Liver (tissue), 9 donors: ENCODE data around the gene PLA2G5. TPM values are rescaled to one million over a fixed set of nuclear protein-coding genes. Genes with fewer than 3 reads are reported as not detected.

Source experiments
- DNase-seq: peaks from one replicate; pipeline ENCODE4 v3.0.0-alpha.2; 2017; ENCODE audit warnings: low spot score
- H3K27ac ChIP-seq, 2 donors: one replicate each; pipeline ENCODE4 v1.7.0; 2013; ENCODE audit warnings: inconsistent platforms in 2 of 2, low read length in 2 of 2, control low read depth in 1 of 2, low read depth in 1 of 2, mild to moderate bottlenecking in 1 of 2
- H3K27me3 ChIP-seq, 4 donors: one replicate each; pipeline versions ENCODE4 v1.6.1 to v1.7.0; 2013; ENCODE audit warnings: low read length in 3 of 4, inconsistent platforms in 1 of 4, mild to moderate bottlenecking in 1 of 4, moderate library complexity in 1 of 4; ENCODE audit not compliant: control insufficient read depth in 4 of 4, insufficient read depth in 4 of 4
- H3K36me3 ChIP-seq, 4 donors: one replicate each; pipeline versions ENCODE4 v1.6.1 to v1.7.0; 2013; ENCODE audit warnings: low read length in 3 of 4, mild to moderate bottlenecking in 3 of 4, low read depth in 1 of 4, moderate library complexity in 1 of 4; ENCODE audit not compliant: control insufficient read depth in 4 of 4, insufficient read depth in 3 of 4
- H3K4me1 ChIP-seq, 4 donors: one replicate each; pipeline versions ENCODE4 v1.6.1 to v1.7.0; 2013; ENCODE audit warnings: low read length in 3 of 4, mild to moderate bottlenecking in 3 of 4, moderate library complexity in 1 of 4; ENCODE audit not compliant: control insufficient read depth in 4 of 4, insufficient read depth in 4 of 4
- H3K4me3 ChIP-seq, 3 donors: one replicate each; pipeline versions ENCODE4 v1.6.1 to v1.7.0; 2013; ENCODE audit warnings: low read length in 3 of 3, control low read depth in 1 of 3, low read depth in 1 of 3, mild to moderate bottlenecking in 1 of 3
- H3K9ac ChIP-seq, 2 donors: one replicate each; pipeline ENCODE4 v1.7.0; 2013; ENCODE audit warnings: low read length in 2 of 2, mild to moderate bottlenecking in 2 of 2, moderate library complexity in 2 of 2, control low read depth in 1 of 2, low read depth in 1 of 2
- H3K9me3 ChIP-seq, 4 donors: one replicate each; pipeline versions ENCODE4 v1.6.1 to v1.7.0; 2013; ENCODE audit warnings: low read length in 3 of 4; ENCODE audit not compliant: control insufficient read depth in 4 of 4
- ATF3 ChIP-seq: IDR thresholded peaks from 2 replicates; pipeline ENCODE4 v1.6.1; 2016; ENCODE audit warnings: antibody characterized with exemption
- EGR1 ChIP-seq, 2 donors: IDR thresholded peaks; 2 replicates each; pipeline ENCODE4 v1.6.1; 2016 to 2018; ENCODE audit warnings: antibody characterized with exemption in 2 of 2, low read depth in 2 of 2
- FOXA1 ChIP-seq: IDR thresholded peaks from 2 replicates; pipeline ENCODE4 v1.6.1; 2016; ENCODE audit warnings: antibody characterized with exemption
- FOXA2 ChIP-seq: IDR thresholded peaks from 2 replicates; pipeline ENCODE4 v1.6.1; 2016; ENCODE audit warnings: antibody characterized with exemption
- GABPA ChIP-seq, 2 donors: IDR thresholded peaks in 1 of 2; conservative IDR thresholded peaks in 1 of 2; 2 replicates each; pipeline ENCODE4 v1.6.1; 2016; ENCODE audit warnings: antibody characterized with exemption in 2 of 2, mild to moderate bottlenecking in 1 of 2, moderate library complexity in 1 of 2
- HNF4A ChIP-seq, 2 donors: conservative IDR thresholded peaks; 2 replicates each; pipeline ENCODE4 v1.6.1; 2016; ENCODE audit warnings: antibody characterized with exemption in 2 of 2, mild to moderate bottlenecking in 2 of 2
- HNF4G ChIP-seq: IDR thresholded peaks from 2 replicates; pipeline ENCODE4 v1.6.1; 2016; ENCODE audit warnings: antibody characterized with exemption
- JUND ChIP-seq, 2 donors: IDR thresholded peaks; 2 replicates each; pipeline ENCODE4 v1.6.1; 2016; ENCODE audit warnings: antibody characterized with exemption in 2 of 2
- NR2F2 ChIP-seq: IDR thresholded peaks from 2 replicates; pipeline ENCODE4 v1.6.1; 2016; ENCODE audit warnings: antibody characterized with exemption
- RAD21 ChIP-seq, 2 donors: IDR thresholded peaks; 2 replicates each; pipeline ENCODE4 v1.6.1; 2016; ENCODE audit warnings: antibody characterized with exemption in 2 of 2, mild to moderate bottlenecking in 2 of 2
- REST ChIP-seq: IDR thresholded peaks from 2 replicates; pipeline ENCODE4 v1.6.1; 2016; ENCODE audit warnings: antibody characterized with exemption, mild to moderate bottlenecking
- RXRA ChIP-seq, 2 donors: IDR thresholded peaks; 2 replicates each; pipeline ENCODE4 v1.6.1; 2017 to 2018; ENCODE audit warnings: antibody characterized with exemption in 2 of 2, mild to moderate bottlenecking in 1 of 2
- SP1 ChIP-seq: IDR thresholded peaks from 2 replicates; pipeline ENCODE4 v1.6.1; 2018; ENCODE audit warnings: antibody characterized with exemption, mild to moderate bottlenecking
- TAF1 ChIP-seq: conservative IDR thresholded peaks from 2 replicates; pipeline ENCODE4 v1.6.1; 2016; ENCODE audit warnings: antibody characterized with exemption, mild to moderate bottlenecking
- YY1 ChIP-seq: IDR thresholded peaks from 2 replicates; pipeline ENCODE4 v1.6.1; 2016; ENCODE audit warnings: antibody characterized with exemption, mild to moderate bottlenecking
- ZBTB33 ChIP-seq: IDR thresholded peaks from 2 replicates; pipeline ENCODE4 v1.6.1; 2016; ENCODE audit warnings: antibody characterized with exemption
- WGBS: extraction: QIAGEN DNeasy Blood & Tissue Kit; methylation state at CpG from one replicate; pipeline ENCODE4 v1.1.7; 2013; 5-methylcytosine and 5-hydroxymethylcytosine counted together
- polyA plus RNA-seq, 2 donors: library from polyadenylated mRNA; stranded (reverse) in 1 of 2; unstranded in 1 of 2; fragments of 200-250 nt in 1 of 2; fragments of >200 nt in 1 of 2; fragmentation: Nextera tagmentation in 1 of 2; extraction: Ambion mirVana in 1 of 2; gene quantifications; one replicate each; pipeline versions ENCODE4 v1.2.1 to v1.2.3, GENCODE V29; 2013 to 2015
- total RNA-seq, 2 donors: library from RNA; depleted of rRNA; stranded (reverse); fragments of >200 nt; gene quantifications; one replicate each; pipeline ENCODE4 v1.2.3, GENCODE V29; 2014
- TF ChIP-seq, protein P1 (sequence below): fragments of 150-350 bp; IDR thresholded peaks from 2 replicates; pipeline ENCODE4 v1.5.1; 2017; ENCODE audit warnings: improper control_type of control experiment, low read depth, low read length; ENCODE audit not compliant: missing input control
- TF ChIP-seq, protein P2 (sequence below): IDR thresholded peaks from 2 replicates; pipeline ENCODE4 v1.6.1; 2016; ENCODE audit warnings: antibody characterized with exemption
- donor health status: healthy.
- donor health status: healthy.
- donor health status: healthy.
- donor health status: healthy.
- donor health status: healthy.

PLA2G5 gene, protein sequence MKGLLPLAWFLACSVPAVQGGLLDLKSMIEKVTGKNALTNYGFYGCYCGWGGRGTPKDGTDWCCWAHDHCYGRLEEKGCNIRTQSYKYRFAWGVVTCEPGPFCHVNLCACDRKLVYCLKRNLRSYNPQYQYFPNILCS
- total RNA-seq (1 to 10 TPM in 1 of 2 donors, not detected in 1; 2.0 TPM), polyA plus RNA-seq (1 to 10 TPM; 2.3 to 2.9 TPM)

GRCh38 chr1:20069874-20070273 is at the start of gene PLA2G5:
TSS of gene PLA2G5 (plus strand) at chr1:20070194. CDS start at chr1:20084831, 14,637 bp downstream.
- 68% methylated on average over 7 of the region's 7 CpGs for WGBS
- Histone ChIP-seq H3K9ac (no peak within 1 kb of the TSS), H3K36me3 (no peaks in the 10 kb centered on the region), H3K27ac (peak within 1 kb of the TSS; percentile 3 to 25), H3K9me3 (no peaks in the 10 kb centered on the region), H3K4me3 (no peak within 1 kb of the TSS), H3K4me1 (no peaks in the 10 kb centered on the region), H3K27me3 (no peaks in the 10 kb centered on the region)
- TF ChIP-seq FOXA2 (no peak), NR2F2 (peak; percentile 62), RXRA (IDR thresholded peaks at IDR 0.05) (peak in 1 of 2 donors; percentile 6)
- DNase-seq, result no peak

DNA sequence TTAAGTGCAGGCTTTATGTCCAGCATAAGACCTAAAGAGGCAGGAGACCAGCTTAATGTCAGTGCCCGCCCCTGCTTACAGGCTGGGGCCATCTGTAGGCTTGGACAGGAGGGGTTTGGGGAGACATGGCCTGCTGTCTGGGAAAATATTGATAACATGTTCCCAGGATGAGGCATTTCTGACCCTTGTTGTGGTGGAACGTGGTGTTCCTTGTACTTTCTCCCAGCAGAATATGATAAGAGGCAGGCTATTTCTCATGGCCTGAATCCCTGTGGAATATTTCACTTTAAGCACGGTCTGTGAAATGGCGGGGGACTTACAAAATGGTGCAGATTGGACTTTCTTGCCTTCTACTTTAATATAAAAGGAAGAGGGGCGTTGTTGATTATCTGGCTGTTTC is 41.9 kb upstream of the PLA2G5 start:
- Histone ChIP-seq H3K4me3 (no peak overlapping the region), H3K9me3 (no peaks in the 10 kb centered on the region), H3K27ac (peak overlapping the region in 1 of 2 donors; percentile 50), H3K9ac (no peak overlapping the region), H3K4me1 (no peaks in the 10 kb centered on the region), H3K27me3 (no peaks in the 10 kb centered on the region), H3K36me3 (no peaks in the 10 kb centered on the region)
- 77% methylated on average over 5 of the region's 5 CpGs for WGBS
- TF ChIP-seq HNF4G (no peak), EGR1 (IDR thresholded peaks at IDR 0.05; ENCODE audit: low read depth in 2 of 2) (no peak), RXRA (IDR thresholded peaks at IDR 0.05) (peak; percentile 16 to 44), HNF4A (conservative IDR thresholded peaks at IDR 0.05) (no peak), JUND (IDR thresholded peaks at IDR 0.05) (no peak), NR2F2 (peak; percentile 92), TAF1 (no peak), RAD21 (IDR thresholded peaks at IDR 0.05) (peak in 1 of 2 donors; percentile 20), FOXA1 (no peak), GABPA (IDR thresholded peaks at IDR 0.05 in 1 of 2, conservative IDR thresholded peaks at IDR 0.05 in 1 of 2) (no peak), REST (no peak), YY1 (peak; percentile 61), SP1 (peak; percentile 58), ATF3 (no peak), FOXA2 (no peak), ZBTB33 (no peak)
- TF ChIP-seq, protein P1, sequence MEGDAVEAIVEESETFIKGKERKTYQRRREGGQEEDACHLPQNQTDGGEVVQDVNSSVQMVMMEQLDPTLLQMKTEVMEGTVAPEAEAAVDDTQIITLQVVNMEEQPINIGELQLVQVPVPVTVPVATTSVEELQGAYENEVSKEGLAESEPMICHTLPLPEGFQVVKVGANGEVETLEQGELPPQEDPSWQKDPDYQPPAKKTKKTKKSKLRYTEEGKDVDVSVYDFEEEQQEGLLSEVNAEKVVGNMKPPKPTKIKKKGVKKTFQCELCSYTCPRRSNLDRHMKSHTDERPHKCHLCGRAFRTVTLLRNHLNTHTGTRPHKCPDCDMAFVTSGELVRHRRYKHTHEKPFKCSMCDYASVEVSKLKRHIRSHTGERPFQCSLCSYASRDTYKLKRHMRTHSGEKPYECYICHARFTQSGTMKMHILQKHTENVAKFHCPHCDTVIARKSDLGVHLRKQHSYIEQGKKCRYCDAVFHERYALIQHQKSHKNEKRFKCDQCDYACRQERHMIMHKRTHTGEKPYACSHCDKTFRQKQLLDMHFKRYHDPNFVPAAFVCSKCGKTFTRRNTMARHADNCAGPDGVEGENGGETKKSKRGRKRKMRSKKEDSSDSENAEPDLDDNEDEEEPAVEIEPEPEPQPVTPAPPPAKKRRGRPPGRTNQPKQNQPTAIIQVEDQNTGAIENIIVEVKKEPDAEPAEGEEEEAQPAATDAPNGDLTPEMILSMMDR, result no peak
- TF ChIP-seq, protein P2, sequence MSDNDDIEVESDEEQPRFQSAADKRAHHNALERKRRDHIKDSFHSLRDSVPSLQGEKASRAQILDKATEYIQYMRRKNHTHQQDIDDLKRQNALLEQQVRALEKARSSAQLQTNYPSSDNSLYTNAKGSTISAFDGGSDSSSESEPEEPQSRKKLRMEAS, result no peak
- DNase-seq, result no peak
